HS-27A (cell line): ENCODE data around the gene SLC26A3.

Experiments used
- DNase-seq: peaks from one replicate; pipeline ENCODE4 v3.0.0-alpha.2; 2012; ENCODE audit warnings: low read depth, missing footprints

The SLC26A3 gene

GRCh38 chr7:107744345-107744750 is 58.7 kb downstream of the SLC26A3 start:
- no peak for DNase-seq

- peak; percentile 66 for DNase-seq
Observed at GRCh38 chr7:107743567-107744344, 59.3 kb downstream of the SLC26A3 start, which contains the start of gene CBLL1. Gene CBLL1 (plus strand): TSS chr7:107744142. CDS start chr7:107744164, 22 bp downstream.

GRCh38 chr7:107742678-107743566 is 60.1 kb downstream of the SLC26A3 start:
- no peak for DNase-seq

- no peak for DNase-seq
Observed at GRCh38 chr7:107728276-107728675, 74.7 kb downstream of the SLC26A3 start.

- DNase-seq: no peak
Observed at GRCh38 chr7:107726356-107727130, 76.5 kb downstream of the SLC26A3 start.

- no peak for DNase-seq
Observed at GRCh38 chr7:107725138-107725740, 77.8 kb downstream of the SLC26A3 start.

- no peak for DNase-seq
Observed at GRCh38 chr7:107723255-107723654, 79.8 kb downstream of the SLC26A3 start.

GRCh38 chr7:107721286-107721685 is 81.7 kb downstream of the SLC26A3 start:
- DNase-seq: no peak

- DNase-seq: no peak
Observed at GRCh38 chr7:107718456-107719193, 84.4 kb downstream of the SLC26A3 start.

- DNase-seq: no peak
Observed at GRCh38 chr7:107715531-107715930, 87.5 kb downstream of the SLC26A3 start.
